Renal pelvis (tissue), 4 donors: ENCODE measurements around the gene NDUFB6. TPM values are rescaled to one million over a fixed set of nuclear protein-coding genes. Genes with fewer than 3 reads are reported as not detected.
"Not testable (repeated sequence)": the region's sequence is repeated elsewhere in the genome, so short reads cannot be mapped to it uniquely, and the experiment has no call there.

Source experiments
- DNase-seq: peaks from one replicate; pipeline ENCODE4 v3.0.0-alpha.2; 2013
- polyA plus RNA-seq, 3 donors: library from polyadenylated mRNA; unstranded; fragments of 120-200 nt; gene quantifications; one replicate each; pipeline ENCODE4 v1.2.1, GENCODE V29; 2013; ENCODE audit not compliant: insufficient read length in 3 of 3

NDUFB6 gene
- polyA plus RNA-seq, 3 donors = 62.8 to 82.8 (median 78.4) TPM

DNA sequence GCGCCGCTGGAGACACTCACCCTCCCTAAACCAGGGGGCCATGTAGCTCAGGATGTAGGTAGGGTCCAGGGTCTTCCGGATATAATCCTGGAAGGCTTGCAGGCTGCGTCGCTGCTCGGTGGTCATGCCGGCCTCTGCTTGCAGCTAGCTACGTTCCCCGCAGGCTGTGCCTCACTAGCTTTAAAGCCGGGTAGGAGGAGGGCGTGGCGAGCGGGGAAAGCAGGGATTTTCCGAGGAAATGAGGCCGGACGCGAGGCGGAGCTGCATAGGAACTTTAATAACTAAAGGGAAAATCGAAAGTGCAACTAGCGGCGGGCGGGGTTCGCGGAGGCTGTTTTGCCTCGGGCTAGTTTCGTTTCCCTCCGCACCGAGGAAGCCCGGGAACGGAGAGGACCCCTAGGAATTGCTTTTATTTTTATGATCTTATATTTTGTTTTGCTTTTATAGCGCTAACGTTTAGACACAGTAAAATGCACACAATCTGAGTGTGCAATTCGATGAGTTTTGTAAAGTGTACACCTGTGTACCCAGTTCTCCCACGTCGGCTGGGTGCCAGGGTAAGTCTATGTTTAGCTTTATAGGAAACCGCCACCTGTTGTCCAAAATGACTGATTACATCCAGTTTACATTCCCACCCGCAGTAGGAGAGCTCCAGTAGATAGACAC lies 46.8 kb downstream of the NDUFB6 start, which contains the start of gene RIGI:
TSS of gene RIGI (minus strand) at position 156 of the 666 bp plus-strand sequence. CDS start at position 126, 30 bp downstream.
- peak; percentile 92 for DNase-seq

DNA sequence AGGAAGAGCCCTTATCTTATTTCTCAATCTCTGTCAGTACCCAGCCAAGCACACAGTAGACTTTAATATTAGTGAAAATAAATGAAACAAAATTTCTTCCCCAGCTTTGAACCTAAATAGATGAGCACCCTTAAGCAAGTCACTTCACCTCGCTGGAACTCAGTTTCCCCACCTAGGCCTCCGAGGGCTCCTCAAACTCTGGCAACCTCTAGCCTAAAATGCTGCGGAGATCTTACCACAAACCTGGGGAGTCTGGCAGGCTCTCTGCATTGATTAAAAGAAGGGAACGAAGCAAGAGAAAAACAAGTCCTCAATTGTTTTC lies 47.3 kb downstream of the NDUFB6 start:
- peak; percentile 9 for DNase-seq

DNA sequence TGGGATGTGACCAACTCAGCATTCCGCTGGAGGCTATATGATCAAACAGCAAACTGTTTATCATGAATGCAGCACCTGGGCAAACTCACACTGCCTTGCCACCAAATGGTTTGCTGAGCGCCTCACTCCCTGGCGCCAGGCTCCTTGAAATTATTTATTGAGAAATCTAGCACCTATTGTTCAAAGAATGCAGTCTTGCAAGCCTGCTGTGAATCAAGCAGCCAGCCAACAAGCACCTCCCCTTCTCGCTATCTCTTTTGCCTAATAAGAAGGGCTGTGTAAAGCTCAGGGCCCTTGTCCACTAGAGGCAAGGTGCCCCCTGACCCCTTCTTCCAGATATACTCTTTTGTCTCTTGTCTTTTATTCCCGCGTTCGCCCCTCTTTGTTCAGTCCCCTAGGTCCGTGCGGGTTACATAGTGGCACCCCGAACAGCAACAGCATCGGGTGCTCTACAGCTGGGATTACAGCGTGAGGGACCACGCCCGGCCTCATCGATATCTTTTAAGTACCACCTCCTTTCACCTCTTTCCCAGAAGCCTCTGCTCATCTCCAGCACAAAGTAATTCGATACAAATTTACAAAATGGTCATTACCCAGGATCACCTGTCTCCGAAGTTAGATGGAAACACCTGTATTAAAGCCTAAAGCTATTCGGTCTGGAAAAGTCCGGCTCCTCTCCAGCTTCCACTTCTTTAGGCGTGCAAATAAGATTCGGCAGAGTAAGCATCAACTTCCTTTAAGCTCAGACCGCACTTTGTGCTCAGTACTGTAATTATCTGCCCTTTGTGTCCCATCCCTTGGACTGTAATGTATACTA lies 47.9 kb downstream of the NDUFB6 start:
- peak; percentile 10 for DNase-seq

DNA sequence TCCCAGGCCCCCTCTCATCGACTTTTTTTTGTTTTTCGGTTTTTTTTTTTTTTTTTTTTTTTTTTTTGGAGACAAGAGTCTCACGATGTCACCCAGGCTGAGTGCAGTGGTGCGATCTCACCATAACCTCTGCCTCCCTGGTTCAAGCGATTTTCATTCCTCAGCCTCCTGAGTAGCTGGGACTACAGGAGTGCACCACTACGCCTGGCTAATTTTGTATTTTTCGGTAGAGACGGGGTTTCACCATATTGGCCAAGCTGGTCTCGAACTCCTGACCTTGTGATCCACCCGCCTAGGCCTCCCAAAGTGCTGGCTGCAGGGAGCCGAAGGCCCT lies 48.4 kb downstream of the NDUFB6 start:
- not testable (repeated sequence) for DNase-seq

DNA sequence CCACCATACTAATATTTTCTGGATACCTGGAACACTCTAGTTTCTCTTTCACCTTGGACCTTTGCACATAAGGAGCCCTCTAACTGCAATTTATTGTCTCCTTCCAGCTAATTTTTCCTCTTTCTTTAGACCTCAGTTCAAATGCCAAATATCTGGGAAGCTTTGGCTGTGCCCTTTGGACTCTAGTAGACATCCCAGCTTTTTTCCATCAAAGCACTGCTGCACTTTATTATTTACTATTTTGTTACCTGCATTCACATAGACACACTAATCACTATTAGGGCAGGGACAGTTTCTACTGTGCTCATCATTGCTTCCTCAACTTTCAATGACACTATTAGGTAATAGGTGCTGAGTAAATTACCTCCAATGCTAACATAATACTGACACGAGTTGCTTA lies 49.0 kb downstream of the NDUFB6 start:
- no peak for DNase-seq

DNA sequence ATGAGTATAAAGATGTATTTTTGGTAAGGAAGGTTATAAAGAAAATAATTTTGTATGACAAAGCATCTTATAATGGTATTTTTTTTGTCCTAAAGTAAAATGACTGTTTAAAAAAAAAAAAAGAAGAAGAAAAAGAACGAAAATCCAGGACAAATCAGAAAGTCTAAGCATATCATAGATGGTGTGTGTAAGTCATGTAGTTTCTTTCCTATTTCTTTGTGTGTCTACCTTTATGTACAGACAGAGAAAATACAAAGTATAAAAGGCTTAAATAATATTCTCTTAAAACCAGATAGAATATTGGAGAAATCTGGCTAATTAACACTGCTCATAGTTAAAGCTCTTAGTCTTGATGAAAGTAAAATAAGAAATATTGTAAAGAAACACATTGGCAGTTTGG lies 54.7 kb downstream of the NDUFB6 start:
- no peak for DNase-seq

DNA sequence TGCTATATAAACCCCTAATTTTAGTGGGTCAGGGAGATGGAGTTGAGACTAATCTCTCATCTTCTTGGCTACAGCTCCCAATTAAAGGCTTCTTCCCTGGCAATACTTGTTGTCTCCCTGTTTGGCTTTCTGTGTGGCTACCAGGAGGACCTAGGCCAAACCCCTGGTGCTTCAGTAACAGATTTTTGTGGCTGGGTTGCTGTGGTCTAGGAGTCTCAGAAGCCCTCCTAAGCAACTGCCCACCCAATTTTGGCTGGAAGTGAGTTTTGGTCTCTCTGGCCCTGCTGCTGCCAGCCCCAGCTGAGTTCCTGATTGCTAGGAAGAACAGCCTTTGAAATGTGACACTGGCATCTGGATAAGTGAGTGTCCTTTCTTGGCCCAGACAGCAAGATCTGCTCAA lies 56.7 kb downstream of the NDUFB6 start:
- no peak for DNase-seq

DNA sequence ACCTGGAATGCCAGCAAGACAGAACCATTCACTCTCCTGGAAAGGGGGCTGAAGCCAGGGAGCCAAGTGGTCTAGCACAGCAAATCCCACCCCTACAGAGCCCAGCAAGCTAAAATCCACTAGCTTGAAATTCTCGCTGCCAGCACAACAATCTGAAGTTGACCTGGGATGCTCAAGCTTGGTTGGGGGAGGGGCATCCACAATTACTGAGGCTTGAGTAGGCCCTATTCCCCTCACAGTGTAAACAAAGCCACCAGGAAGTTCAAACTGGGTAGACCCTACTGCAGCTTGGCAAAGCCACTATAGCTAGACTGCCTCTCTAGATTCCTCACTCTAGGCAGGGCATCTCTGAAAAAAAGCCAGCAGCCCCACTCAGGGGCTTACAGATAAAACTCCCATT lies 64.2 kb downstream of the NDUFB6 start:
- DNase-seq = no peak

DNA sequence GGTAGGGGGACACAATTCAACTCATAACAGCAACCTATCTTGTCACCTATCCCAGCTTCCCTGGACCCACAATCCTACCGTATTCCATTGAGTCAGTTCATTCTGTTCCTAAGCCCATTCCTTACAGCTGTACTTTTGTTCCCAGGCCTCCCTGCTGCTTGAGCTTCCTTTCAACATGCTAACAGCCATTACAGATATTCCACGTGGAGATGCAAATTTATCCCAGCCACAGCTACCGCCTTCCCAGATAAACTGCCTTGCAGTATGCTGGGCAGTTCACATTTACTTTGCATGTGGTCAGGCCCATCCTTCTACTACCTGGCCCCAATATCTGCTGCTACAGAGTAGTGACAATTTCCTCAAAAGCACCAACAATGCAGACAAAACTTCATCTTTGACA lies 70.0 kb downstream of the NDUFB6 start:
- DNase-seq = no peak

Other genes starting within 250 kb of the NDUFB6 start
- gene ACO1, start 188.5 kb downstream of the NDUFB6 start, polyA plus RNA-seq = 10 to 100 TPM; 49.1 to 51.1 (median 50.3) TPM
- 10 to 100 TPM; 10.6 to 12.6 (median 12.3) TPM for gene RIGI, start 47.0 kb downstream of the NDUFB6 start, polyA plus RNA-seq
- 10 to 100 TPM; 16.0 to 19.5 (median 17.7) TPM for gene SMIM27, start 20.8 kb downstream of the NDUFB6 start, polyA plus RNA-seq
- gene TOPORS, start 20.6 kb downstream of the NDUFB6 start, polyA plus RNA-seq = 10 to 100 TPM; 25.4 to 32.1 (median 31.1) TPM
- gene TAF1L, start 62.5 kb upstream of the NDUFB6 start, polyA plus RNA-seq = under 1 TPM; 0.07 to 0.13 (median 0.09) TPM
- gene TMEM215, start 210.4 kb upstream of the NDUFB6 start, polyA plus RNA-seq = under 1 TPM; 0.05 to 0.15 (median 0.10) TPM